NCI-H1436 (cell line): ENCODE measurements around the gene AK3.

Experiments used
- DNase-seq: peaks from one replicate; lab custom pipeline; 2025; lab: John Stamatoyannopoulos, UW

The AK3 gene

GRCh38 chr9:4706021-4706420 lies 35.0 kb downstream of the AK3 start:
- DNase-seq = no peak

GRCh38 chr9:4704129-4704528 lies 36.9 kb downstream of the AK3 start:
- no peak for DNase-seq

GRCh38 chr9:4701526-4701925 lies 39.5 kb downstream of the AK3 start:
- no peak for DNase-seq

GRCh38 chr9:4700932-4701331 lies 40.1 kb downstream of the AK3 start:
- no peak for DNase-seq

GRCh38 chr9:4700091-4700490 lies 40.9 kb downstream of the AK3 start:
- no peak for DNase-seq

- DNase-seq = no peak
Observed at GRCh38 chr9:4691795-4692194, 49.2 kb downstream of the AK3 start.

- no peak for DNase-seq
Observed at GRCh38 chr9:4690144-4690543, 50.9 kb downstream of the AK3 start.

- no peak for DNase-seq
Observed at GRCh38 chr9:4689687-4690104, 51.3 kb downstream of the AK3 start.

GRCh38 chr9:4689021-4689420 lies 52.0 kb downstream of the AK3 start:
- DNase-seq = no peak

- no peak for DNase-seq
Observed at GRCh38 chr9:4686584-4686983, 54.4 kb downstream of the AK3 start.

- no peak for DNase-seq
Observed at GRCh38 chr9:4686112-4686511, 54.9 kb downstream of the AK3 start.

- no peak for DNase-seq
Observed at GRCh38 chr9:4684820-4685219, 56.2 kb downstream of the AK3 start.

- no peak for DNase-seq
Observed at GRCh38 chr9:4680750-4681149, 60.3 kb downstream of the AK3 start.

GRCh38 chr9:4680173-4680525 lies 60.9 kb downstream of the AK3 start:
- no peak for DNase-seq

GRCh38 chr9:4679268-4680172 lies 61.5 kb downstream of the AK3 start, which contains the start of gene CDC37L1:
CDC37L1 (plus strand) TSS chr9:4679569; CDS start chr9:4679768, 199 bp downstream.
- DNase-seq = peak; percentile 90

GRCh38 chr9:4678679-4679267 lies 62.2 kb downstream of the AK3 start:
- DNase-seq = no peak

GRCh38 chr9:4677392-4677791 lies 63.6 kb downstream of the AK3 start:
- no peak for DNase-seq

- DNase-seq = no peak
Observed at GRCh38 chr9:4674783-4675182, 66.2 kb downstream of the AK3 start.

- DNase-seq = no peak
Observed at GRCh38 chr9:4671737-4672136, 69.3 kb downstream of the AK3 start.

GRCh38 chr9:4670591-4670990 lies 70.4 kb downstream of the AK3 start:
- no peak for DNase-seq

- no peak for DNase-seq
Observed at GRCh38 chr9:4669890-4670289, 71.1 kb downstream of the AK3 start.

- DNase-seq = no peak
Observed at GRCh38 chr9:4668604-4669003, 72.4 kb downstream of the AK3 start.

GRCh38 chr9:4667681-4668080 lies 73.3 kb downstream of the AK3 start:
- DNase-seq = no peak
